Activated T-cell treated with anti-CD3 and anti-CD28 coated beads, Interleukin-2, amount 50 U/mL, for 4 hours (primary cell): ENCODE measurements around the gene MGAT5. TPM values are rescaled to one million over a fixed set of nuclear protein-coding genes. Genes with fewer than 3 reads are reported as not detected.
A peak's percentile ranks its signal among the peaks of the same experiment; 100 is the strongest.

ENCODE experiments used
- ATAC-seq, 2 donors: fragments of 200-7000 bp; cut with Tn5 transposase; one replicate each; pipeline ENCODE4 v1.10.0; 2021
- DNase-seq: peaks from one replicate; pipeline ENCODE4 v3.0.0-alpha.2; 2020
- H3K27me3 Mint-ChIP-seq: one replicate; pipeline ENCODE4 v1.8.0; 2021; ENCODE audit warnings: low read depth, mixed read lengths
- H3K36me3 Mint-ChIP-seq: one replicate; pipeline ENCODE4 v1.8.0; 2022; ENCODE audit warnings: mixed read lengths; ENCODE audit not compliant: insufficient read depth
- H3K4me1 Mint-ChIP-seq: one replicate; pipeline ENCODE4 v1.8.0; 2021; ENCODE audit warnings: low read depth, mixed read lengths
- H3K4me3 Mint-ChIP-seq: one replicate; pipeline ENCODE4 v1.8.0; 2021; ENCODE audit warnings: mild to moderate bottlenecking, moderate library complexity, mixed read lengths
- H3K9me3 Mint-ChIP-seq: one replicate; pipeline ENCODE4 v1.8.0; 2021; ENCODE audit warnings: mixed read lengths
- total RNA-seq, 3 donors: library from RNA; stranded (reverse); gene quantifications; one replicate each; pipeline ENCODE4 v1.2.1, GENCODE V29; 2021

Gene MGAT5
- total RNA-seq, 3 donors from 2014 or later, result 58.7 to 69.8 (median 68.4) TPM

DNA sequence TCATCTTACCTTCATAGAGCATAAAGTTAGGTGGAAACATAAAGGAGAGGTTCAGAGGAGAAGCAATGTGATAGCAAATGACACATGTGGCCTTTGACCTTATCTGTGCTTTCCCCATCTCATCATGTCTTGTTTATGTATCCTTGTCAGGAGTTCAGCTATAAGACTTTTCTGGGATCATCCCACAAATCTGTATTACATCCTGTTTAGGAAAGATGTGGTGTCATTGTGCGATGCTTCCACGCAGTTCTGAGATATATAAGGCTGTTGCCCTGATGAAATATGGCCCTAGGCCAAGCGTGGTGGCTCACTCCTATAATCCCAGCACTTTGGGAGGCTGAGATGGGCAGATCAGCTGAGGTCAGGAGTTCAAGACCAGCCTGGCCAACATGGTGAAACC lies 15.5 kb upstream of the MGAT5 start:
- no peak for DNase-seq
- no peaks in the 10 kb centered on the region for H3K27me3 Mint-ChIP-seq
- H3K4me1 Mint-ChIP-seq, result peaks cover 80% of the 10 kb centered on the region
- H3K9me3 Mint-ChIP-seq, result no peaks in the 10 kb centered on the region
- no peaks in the 10 kb centered on the region for H3K36me3 Mint-ChIP-seq
- no peak overlapping the region for H3K4me3 Mint-ChIP-seq
- no peak for ATAC-seq

DNA sequence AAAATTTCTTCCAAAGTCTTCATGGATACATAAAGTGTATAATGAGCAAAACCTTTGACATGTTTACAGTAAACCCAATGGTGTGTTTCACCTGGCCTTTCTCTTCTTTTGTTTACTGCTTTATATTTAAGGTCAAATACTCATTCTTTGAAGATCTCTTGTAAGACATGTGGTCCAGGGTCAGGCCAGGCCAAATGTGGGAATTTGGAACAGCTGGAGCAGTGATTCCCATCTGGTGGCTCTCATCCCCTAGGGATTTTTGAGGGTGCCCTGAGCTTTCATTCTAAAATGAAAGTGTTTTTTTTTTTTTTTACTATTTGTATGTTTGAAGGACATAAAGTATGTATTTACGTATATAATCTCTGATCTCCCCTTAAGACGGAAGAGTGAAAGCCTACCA lies 13.8 kb upstream of the MGAT5 start:
- H3K4me3 Mint-ChIP-seq, result no peak overlapping the region
- ATAC-seq (no peak), DNase-seq (no peak)
- peaks cover 2% of the 10 kb centered on the region for H3K36me3 Mint-ChIP-seq
- H3K9me3 Mint-ChIP-seq, result no peaks in the 10 kb centered on the region
- H3K4me1 Mint-ChIP-seq, result peaks cover 80% of the 10 kb centered on the region
- no peaks in the 10 kb centered on the region for H3K27me3 Mint-ChIP-seq

DNA sequence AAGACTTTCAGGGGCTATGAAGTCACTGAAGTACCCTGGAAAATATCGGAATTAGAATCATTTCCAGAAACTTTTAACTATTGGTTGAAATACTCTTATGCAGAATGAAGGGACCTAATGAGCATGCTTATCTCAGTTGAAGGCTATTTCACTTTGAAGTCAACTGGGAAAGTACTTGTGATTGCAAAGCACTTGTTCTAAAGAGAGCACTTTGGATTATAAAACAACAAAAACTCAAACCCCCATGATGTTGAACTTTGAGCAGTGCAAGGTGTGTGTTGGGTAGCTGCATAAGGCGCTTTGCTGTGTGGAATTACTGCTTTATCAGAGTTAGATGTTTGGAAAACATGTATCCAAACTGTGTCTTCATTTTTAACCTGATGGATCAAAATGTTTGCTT lies 12.0 kb upstream of the MGAT5 start:
- Mint-ChIP-seq H3K4me1 (peaks cover 79% of the 10 kb centered on the region), H3K4me3 (no peak overlapping the region), H3K36me3 (peaks cover 2% of the 10 kb centered on the region), H3K9me3 (no peaks in the 10 kb centered on the region), H3K27me3 (no peaks in the 10 kb centered on the region)
- DNase-seq, result no peak
- no peak for ATAC-seq

DNA sequence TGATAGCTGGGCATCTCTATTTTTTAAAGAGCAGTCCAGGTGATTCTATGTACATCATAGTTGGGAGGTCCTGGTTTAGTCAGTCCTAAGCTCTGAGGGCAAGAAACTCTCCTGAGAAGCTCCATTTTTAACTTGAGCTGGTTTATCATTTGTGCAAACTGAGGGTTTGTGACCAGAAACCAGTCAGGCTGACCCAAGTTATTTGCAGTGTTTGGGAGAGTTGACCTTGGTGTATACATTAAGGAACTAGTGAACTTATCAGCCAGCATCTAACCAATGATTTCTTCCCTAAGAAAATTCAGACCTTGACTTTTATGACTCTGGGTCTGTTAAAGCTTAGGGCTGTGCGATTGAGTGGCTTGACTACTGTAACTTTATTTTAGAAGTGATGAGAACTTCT lies 10.6 kb upstream of the MGAT5 start:
- Mint-ChIP-seq H3K27me3 (no peaks in the 10 kb centered on the region), H3K4me3 (no peak overlapping the region), H3K4me1 (peaks cover 84% of the 10 kb centered on the region), H3K9me3 (no peaks in the 10 kb centered on the region), H3K36me3 (peaks cover 2% of the 10 kb centered on the region)
- DNase-seq (no peak), ATAC-seq (no peak)

DNA sequence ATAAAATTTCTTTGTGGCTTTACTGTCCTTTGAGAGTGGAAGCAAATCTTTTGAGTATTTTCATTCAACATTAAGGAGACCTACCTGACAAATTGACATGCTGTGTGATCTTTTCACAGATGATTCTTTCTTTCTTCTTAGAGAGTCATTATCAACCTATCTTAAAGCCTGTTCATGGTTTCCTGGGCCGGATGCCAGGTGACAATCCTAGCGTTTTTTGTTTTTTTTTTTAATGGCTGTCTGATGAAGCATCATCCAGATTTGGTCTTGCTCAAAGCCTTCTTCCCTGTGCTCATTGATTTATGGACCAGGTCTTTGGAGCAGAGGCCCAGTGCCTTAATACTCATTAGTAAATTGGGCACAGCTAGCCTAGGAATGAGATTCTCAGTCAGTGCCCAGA lies 9.8 kb upstream of the MGAT5 start:
- H3K4me1 Mint-ChIP-seq, result peaks cover 90% of the 10 kb centered on the region

DNA sequence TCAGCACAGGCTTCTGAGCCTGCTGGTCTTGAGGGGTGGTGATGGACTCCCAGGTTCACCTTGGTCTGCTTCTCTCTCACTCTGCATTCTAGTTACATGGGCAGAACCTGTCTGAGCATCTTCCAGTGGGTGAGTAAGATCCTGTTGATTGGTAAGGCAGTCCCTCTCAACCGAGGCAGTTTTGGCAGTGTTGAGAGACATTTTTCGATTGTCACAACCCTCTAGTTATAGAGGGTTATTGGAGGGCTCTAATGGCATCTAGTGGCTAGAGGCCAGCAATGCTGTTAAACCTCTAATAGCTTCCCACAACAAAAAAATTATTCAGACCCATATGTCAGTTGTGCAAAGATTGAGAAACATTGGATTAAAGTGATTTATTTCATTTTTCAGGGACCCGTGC lies 9.3 kb upstream of the MGAT5 start:
- DNase-seq, result no peak
- H3K27me3 Mint-ChIP-seq, result no peaks in the 10 kb centered on the region
- peak; percentile 23 to 31 for ATAC-seq
- H3K4me3 Mint-ChIP-seq, result no peak overlapping the region
- no peaks in the 10 kb centered on the region for H3K9me3 Mint-ChIP-seq
- peaks cover 90% of the 10 kb centered on the region for H3K4me1 Mint-ChIP-seq
- H3K36me3 Mint-ChIP-seq, result peaks cover 2% of the 10 kb centered on the region

More for the DNA sequence above, 9.8 kb upstream of the MGAT5 start:
- Mint-ChIP-seq H3K4me3 (no peak overlapping the region), H3K9me3 (no peaks in the 10 kb centered on the region), H3K36me3 (peaks cover 2% of the 10 kb centered on the region), H3K27me3 (no peaks in the 10 kb centered on the region)
- ATAC-seq (no peak), DNase-seq (no peak)

DNA sequence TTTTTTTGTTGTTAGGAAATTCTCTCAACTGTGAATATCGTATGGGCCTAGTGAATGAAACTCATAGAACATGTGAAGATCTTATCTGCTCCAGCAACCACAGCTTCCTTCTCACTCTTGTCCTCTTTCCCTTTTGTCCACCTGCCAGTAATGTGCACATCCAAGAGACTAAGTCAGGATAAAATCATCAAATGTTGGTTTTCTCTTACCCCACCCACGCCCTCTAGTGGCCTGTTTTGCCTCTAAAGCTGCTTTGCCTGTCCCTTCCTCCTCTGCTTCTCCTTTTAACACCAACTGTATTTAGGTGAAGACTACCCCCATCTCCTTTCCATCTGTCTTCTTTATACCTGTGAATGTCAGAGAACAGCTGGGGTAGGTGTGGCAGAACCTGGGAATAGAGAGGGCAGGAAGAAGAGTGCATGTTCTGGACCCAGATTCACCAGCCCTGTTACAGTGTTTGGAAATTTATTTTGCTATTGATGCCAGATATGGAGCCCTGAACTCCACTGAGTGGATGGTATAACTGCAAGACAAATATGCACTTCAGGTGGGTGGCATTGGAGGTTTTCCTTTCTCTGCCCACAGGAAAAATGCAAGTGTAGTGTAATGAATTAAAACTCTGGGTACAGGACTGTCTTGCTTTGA lies 8.4 kb upstream of the MGAT5 start:
- H3K4me1 Mint-ChIP-seq, result peaks cover 91% of the 10 kb centered on the region
- no peaks in the 10 kb centered on the region for H3K27me3 Mint-ChIP-seq
- no peak overlapping the region for H3K4me3 Mint-ChIP-seq

DNA sequence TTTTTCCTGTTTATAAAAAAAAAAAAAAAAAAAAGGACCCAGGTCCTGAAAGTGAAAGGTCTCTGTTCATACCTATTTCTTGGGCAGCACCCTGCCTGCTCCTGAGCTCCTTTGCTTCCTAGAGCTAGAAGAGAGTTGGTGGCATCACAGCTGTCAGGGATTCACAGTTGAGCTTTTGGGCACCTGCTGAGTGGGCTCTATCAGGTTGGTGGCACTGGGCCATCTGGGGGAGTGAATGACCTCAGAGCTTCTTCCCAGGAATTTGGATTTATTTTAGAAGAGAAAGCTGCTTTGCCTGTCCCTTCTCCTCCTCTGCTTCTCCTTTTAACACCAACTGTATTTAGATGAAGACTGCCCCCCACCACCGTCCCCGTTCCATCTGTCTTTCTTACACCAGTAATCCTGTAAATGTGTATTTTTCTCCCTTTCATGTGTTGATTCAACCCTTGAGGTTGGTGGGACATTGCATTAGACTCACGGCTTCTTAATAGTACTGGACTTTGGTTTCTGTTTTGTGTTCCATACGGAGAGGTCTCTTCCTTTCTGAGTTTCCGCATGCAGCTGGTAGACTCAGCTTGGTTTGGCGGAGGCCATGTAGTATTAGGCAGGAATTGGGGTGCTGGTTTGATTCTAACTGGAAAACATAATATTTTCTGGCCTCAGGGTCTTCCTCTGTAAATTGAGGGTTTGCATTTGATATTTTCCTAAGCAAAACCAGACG lies 7.6 kb upstream of the MGAT5 start:
- DNase-seq (no peak), ATAC-seq (no peak)
- Mint-ChIP-seq H3K4me3 (peak overlapping the region; percentile 4), H3K9me3 (no peaks in the 10 kb centered on the region), H3K4me1 (peaks cover 94% of the 10 kb centered on the region), H3K27me3 (no peaks in the 10 kb centered on the region), H3K36me3 (peaks cover 2% of the 10 kb centered on the region)

More for the DNA sequence above, 8.4 kb upstream of the MGAT5 start:
- DNase-seq (peak; percentile 76), ATAC-seq (peak in 1 of 2 donors; percentile 19)
- no peaks in the 10 kb centered on the region for H3K9me3 Mint-ChIP-seq
- peaks cover 2% of the 10 kb centered on the region for H3K36me3 Mint-ChIP-seq

DNA sequence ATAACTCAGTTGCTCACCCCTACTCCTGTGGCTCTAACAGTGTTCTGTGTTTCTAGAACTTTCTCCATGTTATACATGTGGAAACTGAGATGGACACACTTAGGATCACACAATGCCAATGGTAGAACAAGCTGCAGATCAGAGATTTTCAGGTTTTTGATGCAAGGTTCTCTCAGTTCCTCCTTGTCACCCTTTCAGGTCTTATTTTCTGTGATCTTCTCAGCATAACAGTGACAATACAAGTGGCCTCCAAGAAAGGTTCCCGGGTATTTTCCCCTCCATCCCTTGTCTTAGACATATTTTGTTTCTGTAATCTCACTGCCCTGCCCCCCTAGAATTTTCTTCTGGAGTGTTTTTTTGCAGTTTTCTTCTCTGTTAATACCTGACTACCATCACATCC lies 6.2 kb upstream of the MGAT5 start:
- DNase-seq (no peak), ATAC-seq (no peak)
- Mint-ChIP-seq H3K4me3 (no peak overlapping the region), H3K4me1 (peaks cover 92% of the 10 kb centered on the region), H3K27me3 (no peaks in the 10 kb centered on the region), H3K9me3 (no peaks in the 10 kb centered on the region), H3K36me3 (peaks cover 10% of the 10 kb centered on the region)

DNA sequence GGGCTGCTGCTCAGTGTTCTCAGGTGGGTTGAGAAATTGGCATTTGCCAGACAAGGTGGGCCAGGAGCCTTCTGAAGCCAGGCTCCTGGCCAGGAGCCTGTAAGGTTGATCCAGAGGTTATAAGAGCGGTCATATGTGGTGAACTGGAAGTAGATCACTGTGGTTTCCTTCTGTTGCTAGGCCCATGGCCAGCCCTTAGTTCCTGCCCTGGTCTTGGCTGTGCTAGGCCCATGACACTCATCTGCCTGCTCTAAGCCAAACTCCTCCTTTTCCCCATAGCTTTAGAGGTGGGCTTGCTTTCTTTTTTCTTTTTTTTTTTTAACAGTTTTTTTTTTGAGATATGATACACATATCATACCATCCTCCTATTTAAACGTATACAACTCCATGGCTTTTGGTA lies 5.0 kb upstream of the MGAT5 start:
- no peaks in the 10 kb centered on the region for H3K27me3 Mint-ChIP-seq
- H3K4me3 Mint-ChIP-seq, result no peak overlapping the region
- H3K9me3 Mint-ChIP-seq, result no peaks in the 10 kb centered on the region
- ATAC-seq, result no peak
- peaks cover 12% of the 10 kb centered on the region for H3K36me3 Mint-ChIP-seq
- no peak for DNase-seq
- H3K4me1 Mint-ChIP-seq, result peaks cover 96% of the 10 kb centered on the region

DNA sequence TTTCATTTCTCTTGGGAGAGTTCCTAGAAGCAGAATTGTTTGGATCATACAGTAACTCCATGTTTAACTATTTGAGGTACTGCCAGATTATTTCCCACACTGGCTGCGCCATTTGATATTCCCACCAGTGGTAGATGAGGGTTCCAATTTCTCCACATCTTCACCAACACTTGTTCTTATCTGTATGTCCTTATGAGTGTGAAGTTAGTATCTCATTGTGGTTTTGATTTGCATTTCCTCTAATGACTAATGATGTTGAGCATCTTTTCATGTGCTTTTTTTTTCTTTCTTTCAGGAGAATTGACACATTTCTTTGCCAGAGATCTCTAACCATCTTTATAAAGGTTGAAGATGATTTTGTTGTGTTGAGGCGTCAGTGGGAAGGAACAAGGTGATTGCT lies 4.1 kb upstream of the MGAT5 start:
- no peaks in the 10 kb centered on the region for H3K9me3 Mint-ChIP-seq
- no peaks in the 10 kb centered on the region for H3K27me3 Mint-ChIP-seq
- ATAC-seq (peak; percentile 56 to 59), DNase-seq (no peak)
- H3K4me3 Mint-ChIP-seq, result no peak overlapping the region
- peaks cover 14% of the 10 kb centered on the region for H3K36me3 Mint-ChIP-seq
- peaks cover 91% of the 10 kb centered on the region for H3K4me1 Mint-ChIP-seq

DNA sequence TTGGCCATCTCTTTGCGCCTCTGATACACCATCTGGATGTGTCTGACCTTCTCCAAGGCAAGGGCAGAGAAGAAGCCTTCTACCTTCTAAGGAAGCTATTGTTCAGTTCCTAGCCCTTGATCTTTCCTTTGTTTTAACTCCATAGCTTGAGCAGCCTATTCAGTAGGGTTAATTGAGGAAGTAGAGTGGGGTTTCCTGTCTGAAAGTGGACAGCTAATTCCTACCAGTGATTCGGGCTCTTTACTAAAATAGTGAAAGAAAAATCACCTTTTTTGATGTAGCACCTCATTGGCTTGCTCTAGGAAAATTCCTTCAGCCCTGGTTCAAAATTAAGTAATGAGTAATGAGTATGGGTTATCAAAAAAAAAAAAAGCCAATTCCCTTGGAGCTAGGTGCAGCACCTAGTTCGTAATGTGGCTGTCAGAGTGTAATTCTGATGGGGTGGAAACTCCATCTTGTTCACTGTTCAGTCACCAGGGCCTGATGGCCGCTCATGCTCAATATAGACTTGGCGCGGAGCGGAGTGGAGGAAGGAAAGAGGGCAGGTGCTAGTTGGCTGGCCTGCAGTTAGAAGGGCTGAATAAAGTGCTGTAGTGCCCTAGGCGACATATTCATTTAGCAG lies 2.9 kb upstream of the MGAT5 start:
- Mint-ChIP-seq H3K27me3 (no peaks in the 10 kb centered on the region), H3K9me3 (no peaks in the 10 kb centered on the region), H3K4me3 (peak overlapping the region; percentile 1), H3K36me3 (peaks cover 20% of the 10 kb centered on the region), H3K4me1 (peaks cover 84% of the 10 kb centered on the region)
- DNase-seq (no peak), ATAC-seq (peak; percentile 39)

DNA sequence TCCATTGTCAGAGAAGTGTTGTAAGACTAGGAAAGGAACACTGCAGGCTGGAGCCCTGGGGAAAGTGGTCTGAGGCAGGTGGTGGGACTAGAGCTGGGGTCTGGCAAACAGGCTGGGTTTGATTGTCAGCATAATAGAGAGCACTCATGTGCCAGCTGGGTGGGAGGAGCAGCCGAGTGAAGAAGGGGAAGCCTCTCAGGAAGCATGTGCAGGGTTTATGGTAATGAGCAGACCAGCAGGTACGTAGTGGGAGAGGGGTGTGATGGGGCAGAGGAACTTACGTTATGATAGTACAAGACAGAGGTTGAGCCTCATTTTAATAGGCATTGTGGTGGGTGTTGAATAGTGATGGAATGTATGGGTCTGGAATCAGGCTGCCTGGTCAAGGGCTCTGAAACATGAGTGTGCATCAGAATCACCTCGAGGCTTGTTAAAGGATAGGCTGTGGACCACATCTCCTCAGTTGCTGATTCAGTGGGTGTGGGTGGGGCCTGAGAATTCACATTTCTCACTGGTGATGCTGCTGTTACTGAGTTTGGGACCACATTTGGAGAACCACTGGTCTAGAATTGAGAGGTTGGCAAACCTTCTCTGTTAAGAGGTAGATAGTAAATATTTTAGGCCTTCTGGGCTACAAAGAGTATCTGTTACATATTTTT lies 1.7 kb upstream of the MGAT5 start:
- H3K27me3 Mint-ChIP-seq, result no peaks in the 10 kb centered on the region

DNA sequence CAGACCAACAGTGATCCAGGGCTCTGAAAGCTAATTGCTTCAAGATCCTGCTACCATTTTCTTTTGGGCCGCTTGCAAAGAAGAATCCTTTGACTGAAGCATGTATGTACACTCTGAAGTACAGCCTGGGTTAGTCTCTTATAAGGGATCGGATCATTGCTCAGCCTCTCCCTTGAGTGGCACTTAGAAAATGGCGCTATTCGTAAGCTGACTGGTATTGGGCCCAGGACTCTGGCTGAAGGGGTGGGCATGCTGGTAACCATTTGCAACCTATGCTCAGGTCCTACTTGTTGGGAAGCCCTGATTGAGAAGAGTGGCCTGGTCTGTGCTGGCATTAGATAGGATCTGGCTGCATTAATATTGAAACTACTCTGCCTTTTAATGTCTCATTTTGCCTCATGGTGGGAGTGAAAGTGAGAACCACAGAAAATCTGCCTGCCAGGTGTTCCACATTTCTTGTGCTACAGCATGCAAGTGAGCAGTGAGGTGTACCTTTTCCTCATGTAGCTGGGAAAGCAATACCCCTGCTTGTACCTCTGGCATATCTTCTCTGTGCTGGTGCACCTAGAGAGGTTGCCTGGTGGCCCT lies 661 bp upstream of the MGAT5 start:
- Mint-ChIP-seq H3K36me3 (peaks cover 20% of the 10 kb centered on the region), H3K27me3 (no peaks in the 10 kb centered on the region), H3K4me1 (peaks cover 82% of the 10 kb centered on the region), H3K9me3 (no peaks in the 10 kb centered on the region), H3K4me3 (no peak overlapping the region)
- ATAC-seq, result peak; percentile 11 to 35
- no peak for DNase-seq

More for the DNA sequence above, 1.7 kb upstream of the MGAT5 start:
- H3K4me1 Mint-ChIP-seq, result peaks cover 82% of the 10 kb centered on the region
- no peaks in the 10 kb centered on the region for H3K9me3 Mint-ChIP-seq
- H3K4me3 Mint-ChIP-seq, result peak overlapping the region; percentile 27
- ATAC-seq, result peak; percentile 33 to 53
- no peak for DNase-seq
- H3K36me3 Mint-ChIP-seq, result peaks cover 20% of the 10 kb centered on the region
